Globus pallidus (tissue), 1 donor: ENCODE measurements around the gene NDUFA8.
"Not testable (repeated sequence)": the region's sequence is repeated elsewhere in the genome, so short reads cannot be mapped to it uniquely, and the experiment has no call there.

Experiments used
- DNase-seq: peaks from one replicate; pipeline ENCODE4 v3.0.0-alpha.2; 2015; ENCODE audit warnings: low spot score

NDUFA8 gene

DNA sequence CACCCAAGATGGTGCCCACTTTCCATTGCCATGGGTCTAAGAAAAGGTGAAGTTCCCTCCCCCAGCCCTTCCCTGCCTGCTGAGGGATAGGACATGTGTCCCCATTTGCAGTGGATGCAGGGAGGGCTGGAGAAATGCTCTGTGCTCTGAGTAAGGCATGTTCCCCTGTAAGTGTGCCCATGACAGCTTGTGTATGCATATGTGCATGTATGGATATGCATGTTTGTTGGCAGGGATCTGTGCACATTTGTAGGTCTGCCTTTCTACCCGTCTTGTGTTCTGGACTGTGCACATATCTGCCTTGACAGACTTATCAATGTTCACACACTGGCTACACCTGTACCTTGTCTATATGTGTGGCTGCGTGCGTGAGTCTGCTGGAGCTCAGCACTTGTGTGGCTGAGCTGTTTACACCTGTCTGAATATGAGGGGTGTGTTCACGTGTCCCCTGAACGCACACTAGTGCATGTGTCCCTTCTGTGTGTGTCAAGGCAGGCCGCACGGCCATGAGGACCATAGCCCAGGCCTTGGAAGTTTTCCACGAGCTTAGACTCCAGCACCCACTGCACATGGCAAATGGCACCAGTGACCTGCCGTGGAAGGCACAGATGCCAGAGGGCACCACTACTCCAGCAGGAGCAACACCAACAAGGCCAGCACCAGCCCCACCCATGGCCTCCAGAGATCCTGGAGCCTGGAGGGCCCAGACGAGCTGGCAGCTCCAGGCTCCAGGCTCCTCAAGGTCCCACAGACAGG lies 39.1 kb downstream of the NDUFA8 start:
- no peak for DNase-seq

- no peak for DNase-seq
Measured at GRCh38 chr9:122119721-122120120, 39.9 kb downstream of the NDUFA8 start.

- DNase-seq: no peak
Measured at GRCh38 chr9:122119166-122119521, 40.4 kb downstream of the NDUFA8 start.

DNA sequence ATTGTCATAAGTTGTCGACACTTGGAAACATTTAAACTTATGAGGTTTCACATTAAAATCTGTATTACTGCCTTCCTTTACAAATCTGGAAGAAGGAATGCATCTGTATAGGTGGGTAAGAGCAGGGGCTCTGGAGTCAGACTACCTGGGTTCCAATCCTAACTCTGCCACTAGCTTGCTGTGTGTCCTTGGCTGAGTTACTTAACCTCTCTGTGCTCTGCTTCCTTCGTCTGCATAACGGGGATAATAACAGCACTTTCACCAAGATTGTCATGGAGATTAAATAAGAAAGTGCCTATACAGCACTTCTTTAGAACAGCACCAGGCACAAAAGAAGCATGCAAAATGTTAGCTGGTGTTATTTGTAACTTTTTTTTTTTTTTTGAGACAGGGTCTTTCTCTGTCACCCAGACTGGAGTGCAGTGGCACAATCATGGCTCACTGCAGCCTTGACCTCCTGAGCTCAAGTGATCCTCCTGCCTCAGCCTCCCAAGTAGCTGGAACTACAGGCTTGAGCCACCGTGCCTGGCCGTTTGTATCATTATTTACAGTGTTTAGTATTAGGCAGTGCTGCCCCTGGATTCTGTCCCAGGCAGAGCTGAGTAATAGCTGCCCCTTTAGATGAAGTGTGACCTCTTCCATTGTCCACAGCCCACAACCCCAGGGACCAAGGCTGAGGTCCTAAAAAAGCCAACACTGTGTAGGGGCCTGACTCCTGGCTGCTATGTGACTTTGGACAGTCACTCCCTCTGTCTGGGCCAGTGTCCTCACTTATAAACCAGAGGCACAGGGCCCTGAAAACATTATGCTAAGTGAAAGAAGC lies 41.0 kb downstream of the NDUFA8 start:
- no peak for DNase-seq

DNA sequence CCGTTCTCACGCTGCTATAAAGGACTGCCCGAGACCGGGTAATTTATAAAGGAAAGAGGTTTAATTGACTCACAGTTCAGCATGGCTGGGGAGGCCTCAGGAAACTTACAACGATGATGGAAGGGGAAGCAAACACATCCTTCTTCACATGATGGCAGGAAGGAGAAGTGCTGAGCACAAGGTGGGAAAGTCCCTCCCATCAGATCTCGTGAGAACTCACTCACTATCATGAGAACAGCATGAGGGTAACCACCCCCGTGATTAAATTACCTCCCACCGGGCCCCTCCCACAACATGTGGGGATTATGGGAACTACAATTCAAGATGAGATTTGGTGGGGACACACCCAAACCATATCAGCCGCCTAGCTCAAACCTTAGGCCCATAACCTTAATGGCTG lies 42.3 kb downstream of the NDUFA8 start:
- DNase-seq: not testable (repeated sequence)

GRCh38 chr9:122116448-122117173 lies 43.0 kb downstream of the NDUFA8 start:
- DNase-seq: no peak

- DNase-seq: no peak
Measured at GRCh38 chr9:122116040-122116439, 43.5 kb downstream of the NDUFA8 start.

DNA sequence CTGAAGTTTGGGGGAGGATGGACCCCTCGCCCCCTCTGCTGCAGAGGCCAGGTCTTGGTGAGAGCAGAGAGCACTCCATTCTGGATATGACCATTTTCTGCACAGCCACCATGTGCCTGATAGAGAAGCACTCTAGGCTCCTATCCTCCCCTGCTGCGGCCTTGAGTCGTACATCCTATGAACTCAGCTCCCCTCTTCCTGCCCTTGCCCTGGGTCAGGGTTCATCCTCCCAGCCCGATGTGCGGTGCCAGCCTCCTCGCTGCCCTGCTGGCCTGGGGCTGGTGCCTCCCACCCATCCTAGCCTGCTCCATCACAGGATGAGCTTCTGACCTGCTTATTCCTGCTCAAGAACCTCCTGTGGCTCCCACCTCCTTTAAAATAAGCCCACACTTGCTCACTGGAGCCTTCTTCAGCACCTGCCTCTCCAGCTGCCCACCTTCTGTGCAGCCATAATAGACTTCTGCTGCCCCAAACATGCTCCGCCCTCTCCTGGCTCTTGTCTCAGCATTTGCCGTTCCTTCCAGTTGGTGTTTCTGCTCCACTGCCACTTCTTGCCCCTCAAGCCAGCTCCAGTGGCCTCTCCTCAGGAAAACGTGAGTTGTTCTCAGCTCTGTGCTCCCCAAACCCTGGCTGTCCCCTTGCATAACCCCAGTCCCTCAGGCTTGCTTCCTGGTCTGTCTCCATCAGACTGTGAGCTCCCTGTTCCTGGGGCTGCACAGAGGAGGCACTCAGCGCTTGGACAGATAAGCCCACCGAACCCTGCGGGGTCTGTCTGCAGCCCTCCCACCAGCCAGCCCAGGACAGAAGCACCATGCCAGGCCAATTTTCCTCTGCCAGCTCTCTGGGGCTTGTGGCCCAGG lies 44.2 kb downstream of the NDUFA8 start:
- DNase-seq: no peak

GRCh38 chr9:122113574-122113973 lies 46.0 kb downstream of the NDUFA8 start:
- DNase-seq: no peak

DNA sequence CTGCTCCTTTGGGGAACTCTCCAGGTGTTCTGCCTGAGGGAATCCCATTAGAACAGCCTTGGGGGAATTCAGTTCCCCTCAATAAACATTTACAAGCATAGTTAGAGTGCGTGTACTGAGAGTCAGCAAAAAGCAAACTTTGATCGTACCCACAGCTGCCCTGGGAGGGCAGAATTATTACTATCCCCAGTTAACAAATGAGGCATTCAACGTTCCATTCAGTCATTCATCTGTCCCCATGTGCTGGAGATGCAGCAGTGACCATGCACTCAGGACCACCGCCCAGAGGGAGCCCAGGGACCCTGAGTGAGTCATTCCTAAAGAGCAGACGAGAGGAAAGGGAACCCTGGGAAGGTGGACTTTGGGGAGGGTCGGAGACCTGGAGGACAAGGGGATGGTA lies 47.3 kb downstream of the NDUFA8 start:
- DNase-seq: no peak

DNA sequence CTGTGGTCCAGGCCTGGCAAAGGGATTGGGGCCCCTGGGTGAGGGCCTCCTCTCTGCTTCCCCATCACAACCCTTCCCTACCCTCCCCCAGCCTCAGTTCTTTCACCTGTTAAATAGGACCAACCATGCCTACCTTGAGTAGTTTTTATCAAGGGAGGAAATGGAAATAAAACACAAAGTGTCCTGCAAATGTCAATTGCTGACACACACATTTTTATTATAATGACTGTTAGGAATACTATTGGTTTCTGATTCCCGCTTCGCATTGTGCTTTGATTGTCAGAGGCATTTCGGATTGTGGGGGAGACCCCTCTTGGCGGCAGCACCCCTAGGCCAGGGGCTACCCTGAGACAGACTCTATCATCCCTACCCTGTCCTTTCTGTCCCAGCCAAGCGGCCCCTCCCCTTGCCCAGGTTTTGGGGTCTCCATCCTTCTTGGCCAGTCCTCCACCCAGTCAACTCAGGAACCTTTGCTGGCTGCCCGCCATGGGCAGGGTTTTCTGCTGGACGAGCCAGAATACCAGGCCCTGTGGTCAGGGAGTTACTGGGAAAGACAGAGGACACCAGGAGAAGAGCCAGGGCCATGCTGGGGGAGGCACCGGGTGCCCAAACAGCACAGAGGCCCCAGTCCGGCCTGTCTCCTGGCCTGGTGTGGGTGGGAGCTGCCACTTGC lies 48.0 kb downstream of the NDUFA8 start:
- DNase-seq: no peak

GRCh38 chr9:122110100-122110833 lies 49.3 kb downstream of the NDUFA8 start:
- no peak for DNase-seq

DNA sequence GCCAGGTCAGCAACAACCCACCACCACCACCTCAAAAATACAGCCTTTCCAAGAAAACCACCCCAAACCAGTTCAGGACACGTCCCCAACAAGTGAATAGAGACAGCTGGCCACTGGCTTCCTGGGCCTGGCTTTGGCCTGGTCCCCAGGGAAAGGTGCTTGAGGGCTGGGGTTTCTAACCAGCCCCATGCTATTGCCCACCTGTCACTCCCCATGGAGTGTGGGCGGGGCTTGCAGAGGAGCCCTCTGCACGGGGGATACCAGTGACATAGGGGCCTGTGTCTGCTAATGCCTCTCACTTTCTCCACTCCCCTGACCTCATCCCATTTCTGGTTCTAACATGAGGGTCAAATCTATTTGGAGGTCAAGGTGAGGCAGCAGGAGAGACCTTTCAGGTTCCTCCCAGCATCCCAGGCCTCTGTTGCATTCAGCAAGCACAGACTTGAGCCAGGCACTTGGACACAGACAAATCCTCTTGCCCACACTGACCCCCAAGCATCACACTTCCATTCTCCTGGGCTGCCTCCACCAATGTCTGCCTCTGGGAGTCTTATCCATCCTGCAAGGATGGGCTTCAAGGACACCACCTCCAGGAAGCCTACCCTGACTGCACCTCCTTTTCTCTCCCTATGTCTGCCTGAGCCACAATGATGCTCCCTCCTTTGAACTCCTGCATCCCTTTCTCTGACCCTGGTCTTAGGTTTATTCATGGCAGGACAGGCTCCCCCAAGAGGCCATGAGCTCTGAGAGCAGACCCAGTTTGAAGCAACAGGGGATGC lies 50.4 kb downstream of the NDUFA8 start:
- no peak for DNase-seq

DNA sequence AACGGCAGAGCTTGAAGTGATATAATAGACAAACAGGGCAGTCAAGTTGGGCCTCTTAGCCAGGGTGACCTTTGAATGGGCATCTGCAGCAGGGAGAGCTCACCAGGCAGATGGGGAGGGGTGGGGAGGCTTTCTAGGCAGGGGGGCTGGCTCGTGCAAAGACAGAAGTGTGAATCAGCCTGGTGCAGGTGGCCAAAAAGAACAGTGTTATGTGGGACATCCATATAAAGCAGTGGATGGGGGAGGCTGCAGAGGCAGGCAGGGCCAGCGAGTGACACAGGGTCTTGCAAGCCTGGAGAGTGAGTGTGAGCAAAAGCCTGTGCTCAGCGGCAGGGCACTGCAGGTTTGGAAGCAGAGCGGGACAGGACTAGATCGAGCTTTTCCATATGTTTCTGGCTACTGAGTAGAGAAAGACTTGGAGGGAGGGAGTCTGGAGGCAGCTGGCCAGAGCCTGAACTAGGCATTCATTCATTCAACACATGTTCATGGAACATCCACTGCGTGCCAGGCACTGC lies 52.2 kb downstream of the NDUFA8 start:
- DNase-seq: no peak

DNA sequence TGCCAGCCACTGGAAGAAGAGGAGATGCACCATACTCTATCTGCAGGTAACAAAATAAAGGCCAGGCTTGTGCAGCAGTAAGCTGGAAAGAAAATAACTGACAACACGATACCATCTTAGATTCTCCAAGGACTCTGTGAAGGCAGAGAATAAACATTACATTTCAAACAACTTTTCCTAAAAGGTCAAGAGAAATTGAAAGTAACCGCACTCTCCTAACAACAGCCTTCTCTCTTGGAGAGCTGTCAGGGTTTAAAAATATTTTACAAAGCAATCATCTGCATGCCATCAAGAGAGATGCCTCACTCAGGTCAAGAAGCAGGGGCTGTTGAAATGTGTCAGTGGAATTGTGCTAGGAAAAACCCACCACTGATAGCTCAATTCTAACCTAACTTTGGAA lies 53.0 kb downstream of the NDUFA8 start:
- DNase-seq: no peak

DNA sequence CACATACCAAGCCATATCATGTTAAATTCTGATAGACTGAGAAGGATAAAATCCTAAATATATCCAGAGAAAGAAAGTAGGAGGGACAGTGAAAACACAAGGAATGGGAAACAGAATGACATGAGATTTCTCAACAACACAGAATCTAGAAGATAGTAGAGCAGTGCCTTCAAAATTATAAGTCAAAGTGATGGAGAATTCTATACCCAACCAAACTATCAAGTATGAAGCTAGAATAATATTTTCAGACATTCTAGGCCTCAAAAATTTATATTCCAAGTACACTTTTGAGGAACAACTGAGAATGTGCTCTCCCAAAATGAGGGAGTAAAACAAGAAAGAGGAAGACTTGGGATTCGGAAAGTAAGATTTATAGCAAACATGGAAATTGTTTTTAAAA lies 55.6 kb downstream of the NDUFA8 start:
- no peak for DNase-seq

DNA sequence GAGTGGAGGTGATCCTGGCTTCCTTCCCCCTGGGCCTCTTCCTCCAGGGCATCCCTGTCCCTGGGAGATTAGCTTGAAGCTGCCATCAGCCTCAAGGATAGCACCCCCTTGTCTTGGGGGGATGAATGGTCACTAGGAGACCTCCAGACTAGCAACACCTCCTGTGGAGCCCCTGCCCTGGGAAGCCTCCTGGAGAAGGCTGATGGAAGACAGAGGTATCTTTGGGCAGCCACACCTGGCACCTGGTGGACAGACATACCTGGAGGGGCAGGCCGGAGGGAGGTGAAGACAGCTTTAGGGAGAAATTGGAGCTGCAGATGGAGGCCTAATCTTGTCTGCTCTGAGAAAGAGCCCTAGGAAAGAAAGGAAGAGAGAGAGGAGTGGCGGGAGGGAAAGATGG lies 57.4 kb downstream of the NDUFA8 start:
- no peak for DNase-seq

DNA sequence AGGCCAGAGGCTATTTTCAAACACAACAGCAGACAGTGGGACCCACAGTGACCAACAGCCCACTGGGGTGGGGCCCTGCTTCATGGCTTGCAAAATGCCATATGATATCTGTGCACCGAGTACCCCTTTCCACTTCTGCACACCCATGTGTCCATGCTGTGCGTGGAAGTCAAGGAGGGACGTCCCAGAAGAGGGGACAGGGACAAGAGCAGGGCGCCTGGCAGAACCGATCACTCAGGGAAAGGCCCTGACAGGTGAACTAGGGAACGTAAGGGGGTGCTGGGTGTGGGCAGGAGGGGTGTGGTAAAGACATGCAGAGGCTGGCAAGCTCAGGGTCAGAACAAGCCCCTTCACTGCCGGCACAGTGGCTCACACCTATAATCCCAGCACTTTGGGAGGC lies 58.8 kb downstream of the NDUFA8 start:
- DNase-seq: no peak

DNA sequence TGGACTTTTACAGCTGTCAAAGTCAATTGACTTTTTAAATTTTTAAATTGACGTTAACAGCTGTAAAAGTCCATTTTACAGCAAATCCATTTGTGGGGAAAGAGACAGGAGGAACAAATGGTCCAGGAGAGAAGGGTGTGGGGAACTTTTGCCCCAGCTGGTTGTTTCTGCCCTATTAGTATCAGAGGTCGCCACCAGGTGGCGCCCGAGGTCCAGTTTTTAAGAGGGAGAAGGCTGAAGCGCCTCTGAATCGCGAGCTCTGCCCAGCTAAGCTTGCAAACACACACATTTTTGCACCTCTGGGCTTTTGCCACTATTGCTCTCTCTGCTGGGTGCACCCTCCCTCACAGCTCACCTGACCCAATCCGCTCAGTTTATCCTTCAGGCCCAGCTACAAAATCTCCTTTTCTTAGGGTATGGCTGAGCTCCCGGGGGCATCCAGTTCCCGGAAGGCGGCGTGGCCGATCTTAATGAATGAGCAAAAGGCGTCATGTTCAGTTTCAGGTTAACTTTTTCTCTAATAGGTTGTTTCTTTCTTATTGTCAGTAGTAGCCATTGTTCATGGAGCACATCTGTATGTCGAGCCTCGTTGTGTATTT lies 60.2 kb downstream of the NDUFA8 start:
- peak; percentile 83 for DNase-seq
